SK-N-SH (cell line): ENCODE data around the gene ELFN2. TPM values are rescaled to one million over a fixed set of nuclear protein-coding genes. Genes with fewer than 3 reads are reported as not detected.
A peak's percentile ranks its signal among the peaks of the same experiment; 100 is the strongest.

Experiments
- CTCF ChIA-PET: fragments of 300-600, 350-600 bp; formaldehyde crosslinking; extraction: SDS; loops from one replicate; lab custom pipeline; 2021; lab: Yijun Ruan, JAX
- POLR2A ChIA-PET: fragments of 350-600 bp; sonication (Branson Sonifier 250); formaldehyde crosslinking; extraction: SDS; loops from one replicate; lab custom pipeline; 2020; ENCODE audit warnings: antibody characterized with exemption, inconsistent platforms; lab: Yijun Ruan, JAX
- DNase-seq: peaks from one replicate; pipeline ENCODE4 v3.0.0; 2012
- H2AFZ ChIP-seq: fragments of 200-600 bp; sonication (generic); 2 replicates; pipeline ENCODE4 v1.8.1; 2016; ENCODE audit warnings: antibody characterized with exemption, mild to moderate bottlenecking, low read depth
- H3F3A ChIP-seq: fragments of 200-600 bp; sonication (generic); replicated peaks from 2 replicates; pipeline ENCODE3; 2016; ENCODE audit warnings: antibody characterized with exemption, mild to moderate bottlenecking; ENCODE audit not compliant: insufficient read depth
- H3K27ac ChIP-seq, 2 experiments: fragments of 200-500 bp in 1 of 2; fragments of 200-600 bp in 1 of 2; sonication (Bioruptor generic) in 1 of 2; sonication (generic), shearing (Covaris generic) in 1 of 2; 2 replicates each; pipeline versions ENCODE4 v1.5.1 to v1.6.1; 2014 to 2016; ENCODE audit warnings: low read depth in 2 of 2, inconsistent platforms in 1 of 2, low read length in 1 of 2, mild to moderate bottlenecking in 1 of 2, mixed read lengths in 1 of 2
- H3K27me3 ChIP-seq: fragments of 200-600 bp; sonication (generic), shearing (Covaris generic); 2 replicates; pipeline ENCODE4 v1.6.1; 2016; ENCODE audit warnings: mixed run types; ENCODE audit not compliant: insufficient read depth
- H3K36me3 ChIP-seq, 2 experiments: fragments of 200-500 bp in 1 of 2; fragments of 200-600 bp in 1 of 2; sonication (Bioruptor generic) in 1 of 2; sonication (generic) in 1 of 2; replicated peaks in 1 of 2; 2 replicates each; pipeline versions ENCODE3 to v1.5.1; 2014 to 2016; ENCODE audit warnings: low read length in 1 of 2, mild to moderate bottlenecking in 1 of 2; ENCODE audit not compliant: insufficient read depth in 2 of 2, control insufficient read depth in 1 of 2
- H3K4me1 ChIP-seq, 2 experiments: fragments of 200-500 bp in 1 of 2; fragments of 200-600 bp in 1 of 2; sonication (Bioruptor generic) in 1 of 2; sonication (generic), shearing (Covaris generic) in 1 of 2; 2 replicates each; pipeline versions ENCODE4 v1.5.1 to v1.6.1; 2014 to 2016; ENCODE audit warnings: low read depth in 1 of 2, low read length in 1 of 2, mixed run types in 1 of 2; ENCODE audit not compliant: insufficient read depth in 2 of 2, control insufficient read depth in 1 of 2
- H3K4me2 ChIP-seq: fragments of 200-600 bp; sonication (generic), shearing (Covaris generic); 2 replicates; pipeline ENCODE4 v1.6.1; 2017; ENCODE audit warnings: mixed run types
- H3K4me3 ChIP-seq, 2 experiments: fragments of 200-500 bp in 1 of 2; fragments of 200-600 bp in 1 of 2; sonication (Bioruptor generic) in 1 of 2; sonication (generic), shearing (Covaris generic) in 1 of 2; 2 replicates each; pipeline versions ENCODE4 v1.5.1 to v1.8.1; 2014 to 2016; ENCODE audit warnings: low read depth in 2 of 2, inconsistent platforms in 1 of 2, low read length in 1 of 2, mild to moderate bottlenecking in 1 of 2, mixed read lengths in 1 of 2, moderate library complexity in 1 of 2
- H3K79me2 ChIP-seq: fragments of 200-600 bp; sonication (generic); 2 replicates; pipeline ENCODE4 v1.8.1; 2017; ENCODE audit warnings: mild to moderate bottlenecking; ENCODE audit not compliant: insufficient read depth
- H3K9ac ChIP-seq: fragments of 200-600 bp; sonication (generic); 2 replicates; pipeline ENCODE4 v1.6.1; 2017; ENCODE audit warnings: mixed run types
- H3K9me2 ChIP-seq: fragments of 200-600 bp; sonication (generic); 2 replicates; pipeline ENCODE4 v1.6.1; 2017; ENCODE audit warnings: mixed run types
- H3K9me3 ChIP-seq: fragments of 200-600 bp; sonication (generic); 2 replicates; pipeline ENCODE4 v1.6.1; 2017; ENCODE audit warnings: mixed run types, mild to moderate bottlenecking, moderate library complexity
- H4K20me1 ChIP-seq: fragments of 200-600 bp; sonication (generic); 2 replicates; pipeline ENCODE4 v1.6.1; 2017; ENCODE audit warnings: mild to moderate bottlenecking, mixed run types; ENCODE audit not compliant: insufficient read depth
- NRF1 ChIP-seq: IDR thresholded peaks from 2 replicates; pipeline ENCODE4 v1.6.1; 2012; ENCODE audit warnings: low read depth, mild to moderate bottlenecking, low read length
- RAD21 ChIP-seq: IDR thresholded peaks from 2 replicates; pipeline ENCODE4 v1.6.1; 2012; ENCODE audit warnings: mild to moderate bottlenecking, low read length
- SMC3 ChIP-seq: IDR thresholded peaks from 2 replicates; pipeline ENCODE4 v1.6.1; 2012; ENCODE audit warnings: low read depth, low read length, improper control_type of control experiment
- TAF1 ChIP-seq: IDR thresholded peaks from 2 replicates; pipeline ENCODE4 v1.6.1; 2012; ENCODE audit warnings: low read depth, mild to moderate bottlenecking, low read length, moderate library complexity, borderline replicate concordance
- WGBS: methylation state at CpG from one replicate; pipeline ENCODE4 v1.1.6; 2017; ENCODE audit warnings: low lambda C conversion rate; 5-methylcytosine and 5-hydroxymethylcytosine counted together
- polyA plus RNA-seq, 3 experiments: library from polyadenylated mRNA; depleted of rRNA; stranded (reverse); fragments of >200 nt; gene quantifications; 2 replicates each; pipeline ENCODE4 v1.2.3, GENCODE V29; 2012
- TF ChIP-seq, protein P1 (sequence below): fragments of 150-350 bp; IDR thresholded peaks from 2 replicates; pipeline ENCODE4 v1.6.1; 2017; ENCODE audit warnings: antibody characterized with exemption, low read length, low read depth, borderline replicate concordance
- TF ChIP-seq, protein P2 (sequence below): fragments of 200-600 bp; sonication (generic); IDR thresholded peaks from 2 replicates; pipeline ENCODE4 v1.6.1; 2017; ENCODE audit warnings: antibody characterized with exemption, mild to moderate bottlenecking, moderate library complexity

The ELFN2 gene
- polyA plus RNA-seq, 1 of the 3 experiments (the other 2 are of a cell fraction), result 2.8 TPM

- Histone ChIP-seq H3K27me3 (no peaks in the 10 kb centered on the region), H3F3A (peaks cover 7% of the 10 kb centered on the region), H3K79me2 (no peaks in the 10 kb centered on the region), H3K9me2 (no peaks in the 10 kb centered on the region), H2AFZ (no peak overlapping the region), H3K9ac (no peak overlapping the region), H3K4me2 (no peak overlapping the region), H3K27ac (no peak overlapping the region), H4K20me1 (no peaks in the 10 kb centered on the region), H3K4me1 (no peaks in the 10 kb centered on the region), H3K9me3 (no peaks in the 10 kb centered on the region), H3K36me3 (no peaks in the 10 kb centered on the region), H3K4me3 (no peak overlapping the region)
- 92% methylated on average over 7 of the region's 10 CpGs for WGBS
- POLR2A ChIA-PET, result no interaction called here
- no peak for DNase-seq
- CTCF ChIA-PET, result interaction anchor here (1.2 to 17.3 kb wide), 4 partner anchors 52 to 136 kb away, joined by 3 to 287 read pairs (median 104); partner anchors contain the start of gene ELFN2
- TF ChIP-seq RAD21, result no peak
- TF ChIP-seq, protein P1, sequence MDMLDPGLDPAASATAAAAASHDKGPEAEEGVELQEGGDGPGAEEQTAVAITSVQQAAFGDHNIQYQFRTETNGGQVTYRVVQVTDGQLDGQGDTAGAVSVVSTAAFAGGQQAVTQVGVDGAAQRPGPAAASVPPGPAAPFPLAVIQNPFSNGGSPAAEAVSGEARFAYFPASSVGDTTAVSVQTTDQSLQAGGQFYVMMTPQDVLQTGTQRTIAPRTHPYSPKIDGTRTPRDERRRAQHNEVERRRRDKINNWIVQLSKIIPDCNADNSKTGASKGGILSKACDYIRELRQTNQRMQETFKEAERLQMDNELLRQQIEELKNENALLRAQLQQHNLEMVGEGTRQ, result no peak
These were observed 107.8 kb downstream of the ELFN2 start for GRCh38 chr22:37319469-37319868.

DNA sequence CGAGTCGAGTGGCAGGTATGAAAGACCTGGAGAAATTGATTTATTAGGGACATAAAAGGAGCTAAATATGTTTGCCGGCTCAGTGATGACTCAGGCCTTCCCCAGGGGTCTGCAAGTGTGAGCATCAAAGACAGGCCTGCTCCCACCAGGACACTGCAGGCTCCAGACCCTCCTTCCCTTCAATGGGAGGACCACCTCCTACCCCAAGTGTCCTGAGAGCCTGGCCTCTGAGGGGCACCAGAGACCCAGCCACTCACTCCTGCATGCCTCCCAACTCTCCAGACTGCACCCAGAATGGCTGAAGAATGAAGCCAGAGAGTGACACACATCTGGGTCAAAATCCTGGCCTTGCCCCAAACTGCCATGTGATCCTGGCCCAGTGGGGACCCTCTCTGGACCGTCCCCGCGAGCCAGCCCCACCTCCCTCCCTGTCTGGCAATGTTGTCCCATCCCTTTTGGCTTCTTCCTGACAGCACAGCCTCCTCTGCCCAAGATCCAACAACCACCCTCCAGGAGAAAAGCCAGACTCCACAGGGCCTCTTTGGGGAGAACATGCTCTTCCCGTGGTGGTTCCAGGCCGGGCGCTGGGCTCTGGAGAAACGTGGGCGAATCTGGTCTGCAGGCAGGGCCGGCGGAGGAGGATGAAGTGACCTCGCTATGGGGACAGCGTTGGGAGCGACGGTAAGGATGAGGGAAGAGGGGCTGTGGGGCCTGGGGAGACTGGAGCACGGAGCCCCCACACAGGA lies 108.7 kb downstream of the ELFN2 start:
- CTCF ChIA-PET, result interaction anchor here (0.9 to 17.3 kb wide), 17 partner anchors 9 to 274 kb away, joined by 3 to 287 read pairs (median 8); partner anchors contain the start of gene ELFN2
- POLR2A ChIA-PET, result no interaction called here
- Histone ChIP-seq H3K9me2 (no peaks in the 10 kb centered on the region), H3K27me3 (no peaks in the 10 kb centered on the region), H4K20me1 (no peaks in the 10 kb centered on the region), H3K4me3 (no peak overlapping the region), H3K4me1 (no peaks in the 10 kb centered on the region), H3K9me3 (no peaks in the 10 kb centered on the region), H3K79me2 (no peaks in the 10 kb centered on the region), H2AFZ (no peak overlapping the region), H3K9ac (no peak overlapping the region), H3K27ac (no peak overlapping the region), H3F3A (no peaks in the 10 kb centered on the region), H3K4me2 (no peak overlapping the region), H3K36me3 (no peaks in the 10 kb centered on the region)
- WGBS, result 91% methylated on average over 17 of the region's 18 CpGs
- TF ChIP-seq NRF1 (no peak), SMC3 (peak; percentile 20; the same call in 1 of the 2 replicates), RAD21 (peak; percentile 44), TAF1 (no peak)
- TF ChIP-seq, protein P2, sequence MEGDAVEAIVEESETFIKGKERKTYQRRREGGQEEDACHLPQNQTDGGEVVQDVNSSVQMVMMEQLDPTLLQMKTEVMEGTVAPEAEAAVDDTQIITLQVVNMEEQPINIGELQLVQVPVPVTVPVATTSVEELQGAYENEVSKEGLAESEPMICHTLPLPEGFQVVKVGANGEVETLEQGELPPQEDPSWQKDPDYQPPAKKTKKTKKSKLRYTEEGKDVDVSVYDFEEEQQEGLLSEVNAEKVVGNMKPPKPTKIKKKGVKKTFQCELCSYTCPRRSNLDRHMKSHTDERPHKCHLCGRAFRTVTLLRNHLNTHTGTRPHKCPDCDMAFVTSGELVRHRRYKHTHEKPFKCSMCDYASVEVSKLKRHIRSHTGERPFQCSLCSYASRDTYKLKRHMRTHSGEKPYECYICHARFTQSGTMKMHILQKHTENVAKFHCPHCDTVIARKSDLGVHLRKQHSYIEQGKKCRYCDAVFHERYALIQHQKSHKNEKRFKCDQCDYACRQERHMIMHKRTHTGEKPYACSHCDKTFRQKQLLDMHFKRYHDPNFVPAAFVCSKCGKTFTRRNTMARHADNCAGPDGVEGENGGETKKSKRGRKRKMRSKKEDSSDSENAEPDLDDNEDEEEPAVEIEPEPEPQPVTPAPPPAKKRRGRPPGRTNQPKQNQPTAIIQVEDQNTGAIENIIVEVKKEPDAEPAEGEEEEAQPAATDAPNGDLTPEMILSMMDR, result peak; percentile 23
- no peak for DNase-seq

Other genes with a start within 250 kb of the ELFN2 start
- 47.4 and 47.7 TPM in 2 replicates for gene C1QTNF6, start 239.2 kb downstream of the ELFN2 start, polyA plus RNA-seq (2012; rRNA removed)
- 0.02 TPM in 1 of 2 replicates, not detected in the other for gene SSTR3, start 215.0 kb downstream of the ELFN2 start, polyA plus RNA-seq (2012; rRNA removed)
- gene RAC2, start 183.2 kb downstream of the ELFN2 start, polyA plus RNA-seq (2012; rRNA removed), result 22.6 and 29.9 TPM in 2 replicates
- 0.03 and 0.07 TPM in 2 replicates for gene CYTH4, start 145.0 kb downstream of the ELFN2 start, polyA plus RNA-seq (2012; rRNA removed)
- gene MFNG, start 58.9 kb upstream of the ELFN2 start, polyA plus RNA-seq (2012; rRNA removed), result 0.18 and 0.34 TPM in 2 replicates
- gene CARD10, start 91.9 kb upstream of the ELFN2 start, polyA plus RNA-seq (2012; rRNA removed), result 13.9 and 14.5 TPM in 2 replicates
- gene CDC42EP1, start 133.0 kb upstream of the ELFN2 start, polyA plus RNA-seq (2012; rRNA removed), result 11.5 and 24.9 TPM in 2 replicates
- not detected in 2 replicates for gene LGALS2, start 152.6 kb upstream of the ELFN2 start, polyA plus RNA-seq (2012; rRNA removed)
- gene GGA1, start 181.4 kb upstream of the ELFN2 start, polyA plus RNA-seq (2012; rRNA removed), result 81.1 and 99.4 TPM in 2 replicates
- gene SH3BP1, start 212.2 kb upstream of the ELFN2 start, polyA plus RNA-seq (2012; rRNA removed), result 8.6 and 8.9 TPM in 2 replicates
- 22.5 and 24.5 TPM in 2 replicates for gene PDXP, start 231.2 kb upstream of the ELFN2 start, polyA plus RNA-seq (2012; rRNA removed)
- gene LGALS1, start 248.2 kb upstream of the ELFN2 start, polyA plus RNA-seq (2012; rRNA removed), result 9,680 and 12,045 TPM in 2 replicates